Stimulated activated CD4-positive, alpha-beta T cell treated with anti-CD3 and anti-CD28 coated beads, Interleukin-2, amount 100 ng/mL, for 48 hours (primary cell): ENCODE results near the gene MAP2K7.
A peak's percentile ranks its signal among the peaks of the same experiment; 100 is the strongest.
"Not testable (repeated sequence)": the region's sequence is repeated elsewhere in the genome, so short reads cannot be mapped to it uniquely, and the experiment has no call there.

ENCODE experiments used
- DNase-seq, 2 donors: peaks; one replicate each; pipeline ENCODE4 v3.0.0-alpha.2; 2020

Gene MAP2K7

GRCh38 chr19:7932276-7932929, 28.7 kb downstream of the MAP2K7 start:
- DNase-seq: no peak

DNA sequence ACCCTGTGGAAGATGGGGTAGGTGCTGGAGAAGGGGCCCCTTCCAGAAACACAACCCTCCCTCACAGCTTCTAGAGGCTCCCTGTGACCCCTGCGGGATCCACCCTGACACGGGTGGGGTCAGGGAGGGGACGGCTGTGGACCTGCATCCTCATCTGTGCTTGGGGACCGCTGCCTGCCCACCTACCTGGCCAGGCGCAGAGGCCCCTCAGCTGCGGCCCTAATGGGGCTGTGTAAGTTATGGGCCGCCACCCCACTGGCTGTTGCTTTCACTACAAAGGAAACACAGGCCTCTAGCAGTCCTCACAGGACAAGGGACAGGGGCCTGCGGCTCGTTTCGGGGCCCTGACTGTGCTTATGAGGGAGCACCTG, 29.2 kb downstream of the MAP2K7 start:
- DNase-seq: no peak

GRCh38 chr19:7933411-7933810, 29.7 kb downstream of the MAP2K7 start:
- no peak for DNase-seq

GRCh38 chr19:7933828-7934725, 30.4 kb downstream of the MAP2K7 start:
- DNase-seq: no peak

- no peak for DNase-seq
Observed at GRCh38 chr19:7934766-7935165, 31.1 kb downstream of the MAP2K7 start.

DNA sequence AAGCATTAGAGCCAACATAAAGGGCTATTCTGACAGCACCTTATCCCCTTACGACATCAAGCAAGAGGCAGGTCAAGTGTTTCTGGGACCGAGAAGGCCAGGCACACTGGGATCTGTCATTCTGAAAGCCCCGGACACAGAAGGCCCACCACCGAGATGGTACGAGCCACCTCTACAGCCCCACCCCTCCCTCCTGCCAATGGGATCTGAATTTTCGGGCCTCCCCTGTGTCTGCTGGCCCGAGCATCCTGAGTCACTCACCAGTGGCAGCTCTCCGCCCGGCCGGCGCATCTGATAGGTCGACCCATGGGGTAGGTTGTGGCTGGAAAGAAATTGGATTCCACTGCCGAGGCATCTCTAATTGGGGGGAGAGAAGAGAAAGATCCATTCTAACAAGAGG, 37.2 kb downstream of the MAP2K7 start:
- no peak for DNase-seq

GRCh38 chr19:7941895-7942596, 38.4 kb downstream of the MAP2K7 start:
- no peak for DNase-seq

DNA sequence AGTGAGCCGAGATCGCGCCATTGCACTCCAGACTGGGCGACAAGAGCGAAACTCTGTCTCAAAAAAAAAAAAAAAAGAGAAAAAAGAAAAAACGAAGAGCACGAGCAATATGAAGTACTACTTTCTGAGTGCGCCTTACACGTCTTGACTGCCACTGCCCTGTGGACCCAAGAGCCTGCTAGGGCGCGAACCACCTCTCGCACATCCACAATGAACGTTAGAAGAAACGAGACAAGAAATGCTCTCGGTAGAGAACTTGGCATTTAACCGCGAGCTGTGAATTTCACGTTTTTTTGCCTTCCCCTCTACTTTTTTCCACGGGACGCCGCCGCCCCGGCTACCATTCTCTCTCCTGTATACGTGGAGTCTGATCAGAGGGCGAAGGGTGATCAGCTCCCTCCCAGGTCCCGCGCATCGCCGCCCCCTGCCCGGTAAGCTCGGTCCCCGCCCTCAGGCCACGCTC, 39.3 kb downstream of the MAP2K7 start:
- DNase-seq: no peak

GRCh38 chr19:7943444-7944176, 39.9 kb downstream of the MAP2K7 start, which contains the start of gene TIMM44:
Gene TIMM44 (minus strand): TSS chr19:7943666. CDS start chr19:7943651, 15 bp downstream.
- DNase-seq: peak; percentile 95 to 97

GRCh38 chr19:7944177-7944761, 40.6 kb downstream of the MAP2K7 start:
- DNase-seq: peak; percentile 87 to 88

GRCh38 chr19:7947939-7948338, 44.3 kb downstream of the MAP2K7 start:
- DNase-seq: no peak

- no peak for DNase-seq
Observed at GRCh38 chr19:7953060-7953459, 49.4 kb downstream of the MAP2K7 start.

DNA sequence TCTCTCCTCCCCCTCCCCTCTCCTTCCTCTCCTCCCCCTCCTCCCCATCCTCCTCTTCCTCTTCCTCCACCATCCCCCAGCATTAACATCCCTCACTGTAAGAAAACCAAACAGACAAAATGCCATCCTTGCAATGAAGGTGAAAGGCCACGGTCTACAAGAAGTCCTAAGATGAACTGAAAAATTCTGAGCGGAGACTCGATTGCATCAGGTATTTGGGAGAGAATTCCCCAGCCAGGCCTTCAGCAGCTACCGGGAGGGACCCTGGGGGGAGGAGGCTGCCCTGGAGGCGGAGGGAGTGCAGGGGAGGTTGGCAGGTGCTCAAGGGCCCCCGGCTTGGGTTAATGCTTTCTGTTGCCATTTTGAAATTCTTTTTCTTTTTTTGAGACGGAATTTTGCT, 49.9 kb downstream of the MAP2K7 start:
- DNase-seq: no peak

DNA sequence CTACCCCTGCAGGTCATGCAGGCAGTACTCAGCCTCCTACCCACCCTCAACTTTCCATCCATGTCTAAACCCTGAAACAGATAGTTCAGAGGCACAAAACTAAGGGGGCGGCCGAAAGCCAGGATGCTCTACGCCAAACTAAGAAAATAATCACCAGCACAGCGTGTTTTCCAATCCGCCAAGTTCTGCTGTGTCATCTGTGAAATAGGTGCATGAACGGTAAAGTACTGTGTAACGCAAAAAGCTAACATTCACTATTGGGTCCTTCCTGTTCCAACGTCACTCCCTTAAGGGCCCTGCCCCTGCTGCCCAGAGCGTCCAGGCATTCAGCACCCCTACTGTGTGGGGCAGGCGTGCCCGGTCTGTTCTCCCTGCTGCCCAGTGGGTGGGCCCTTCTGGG, 52.0 kb downstream of the MAP2K7 start:
- no peak for DNase-seq

DNA sequence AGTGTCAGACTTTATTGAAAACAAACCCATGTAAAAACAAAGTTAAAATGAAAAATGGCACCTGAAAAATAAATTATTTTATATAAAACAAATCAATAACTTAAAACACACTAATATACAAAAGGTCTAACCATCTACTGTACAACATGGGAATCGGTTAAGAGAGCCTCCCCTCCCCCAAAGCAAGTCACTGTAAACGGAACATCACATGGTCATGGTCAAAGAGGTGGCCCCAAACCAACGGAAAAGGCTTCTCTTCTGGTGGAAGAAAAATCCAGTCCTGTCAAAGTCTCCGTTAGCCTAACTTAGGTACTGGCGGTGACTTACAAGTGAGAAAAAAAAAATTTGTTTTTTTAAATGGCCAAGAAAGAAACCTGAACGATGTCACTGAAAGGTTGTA, 55.5 kb downstream of the MAP2K7 start:
- no peak for DNase-seq

DNA sequence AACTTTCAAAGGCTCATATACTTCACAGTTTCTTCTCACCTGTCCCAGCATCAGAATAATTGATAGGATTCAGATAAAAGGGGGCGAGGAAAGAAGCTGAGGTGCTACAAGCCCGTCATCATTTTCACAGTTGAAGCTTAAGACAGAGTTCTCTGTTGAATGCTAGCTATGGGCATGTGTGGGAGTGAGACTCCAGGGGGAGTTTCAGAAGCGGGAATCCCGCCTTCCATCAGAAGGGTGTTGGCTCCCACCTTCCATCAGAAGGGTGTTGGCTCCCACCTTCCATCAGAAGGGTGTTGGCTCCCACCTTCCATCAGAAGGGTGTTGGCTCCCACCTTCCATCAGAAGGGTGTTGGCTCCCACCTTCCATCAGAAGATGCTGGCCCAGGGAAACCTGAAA, 57.4 kb downstream of the MAP2K7 start:
- not testable (repeated sequence) for DNase-seq

DNA sequence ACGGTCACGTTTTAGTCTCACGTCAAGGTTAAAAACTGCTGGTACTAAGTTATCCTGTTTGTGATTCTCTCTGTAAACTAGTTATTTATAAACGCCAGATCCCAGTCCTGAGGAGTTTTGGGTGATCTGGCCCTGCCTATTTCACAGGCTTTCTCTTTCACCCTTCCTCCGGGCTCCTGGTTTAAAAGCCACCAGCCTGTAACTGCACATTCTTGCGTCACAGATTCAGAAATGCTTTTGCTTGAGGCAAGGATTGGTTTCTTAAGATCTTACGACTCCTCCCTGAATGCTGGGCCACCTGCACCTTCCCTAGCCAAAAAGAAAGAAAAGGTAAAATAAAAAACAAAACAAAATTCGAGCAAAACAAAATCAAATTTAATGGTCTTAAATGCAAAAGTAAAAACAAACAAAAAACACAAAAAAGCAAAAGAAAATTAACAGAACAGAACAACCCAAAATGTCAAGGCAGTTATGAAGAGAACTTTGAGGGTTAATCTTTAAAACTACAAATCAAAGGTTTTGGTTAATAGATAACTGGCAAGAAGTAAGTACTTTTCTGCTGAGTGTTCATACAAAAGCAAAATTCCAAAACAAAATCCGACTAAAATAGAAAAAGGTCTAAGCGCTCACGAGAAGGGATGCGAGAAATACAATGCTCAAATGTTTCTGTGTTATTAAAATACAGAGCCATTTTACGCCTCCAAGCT, 58.4 kb downstream of the MAP2K7 start:
- no peak for DNase-seq

- no peak for DNase-seq
Observed at GRCh38 chr19:7962644-7963268, 59.1 kb downstream of the MAP2K7 start.

GRCh38 chr19:7963566-7963965, 59.9 kb downstream of the MAP2K7 start:
- no peak for DNase-seq
